ENCODE measurements around the gene CASP12.

Gene CASP12

DNA sequence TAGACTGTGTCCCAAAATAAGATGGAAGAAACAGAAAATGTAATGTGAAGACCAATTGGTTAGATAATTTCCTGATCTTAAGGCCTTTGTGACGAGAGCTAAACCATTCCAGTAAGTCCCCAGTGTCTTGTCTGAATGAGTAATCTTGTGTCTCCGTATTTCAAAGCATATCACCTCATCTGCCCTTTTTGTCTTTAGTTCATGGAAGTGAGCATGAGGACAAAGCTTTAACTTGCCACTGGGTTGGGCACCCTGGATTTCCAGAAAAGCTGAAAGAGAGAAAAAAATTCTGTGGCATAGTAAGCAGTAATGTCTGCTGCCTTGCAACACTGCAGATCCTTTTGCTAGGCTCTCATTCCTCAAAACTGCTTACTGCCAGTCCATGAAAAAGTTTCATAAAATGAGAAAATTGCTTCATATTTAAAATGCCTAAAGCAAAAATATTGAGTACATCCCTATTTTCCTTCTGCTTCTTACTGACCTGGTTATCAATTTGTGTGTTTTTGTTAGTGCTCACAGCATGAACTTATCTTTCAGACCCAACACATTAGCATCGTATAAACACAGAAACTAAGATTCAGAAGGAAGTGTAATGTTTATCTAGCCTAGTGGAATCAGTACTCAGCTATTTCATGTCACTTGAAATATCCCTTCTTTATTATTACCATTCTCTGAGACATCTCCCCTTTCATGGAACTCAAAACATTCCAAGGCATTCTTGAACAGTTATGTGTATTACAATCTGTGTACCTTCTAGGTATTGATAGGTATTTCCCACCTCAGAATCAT is 5.3 kb downstream of the CASP12 start:
- DNase-seq (ENCODE audit: low read depth, low spot score) = no peak

GRCh38 chr11:104891135-104891534 is 7.1 kb downstream of the CASP12 start:
- no peak for DNase-seq (ENCODE audit: low read depth, low spot score)

GRCh38 chr11:104883342-104883741 is 14.9 kb downstream of the CASP12 start:
- no peak for DNase-seq (ENCODE audit: low read depth, low spot score)

- no peak for DNase-seq (ENCODE audit: low read depth, low spot score)
Observed at GRCh38 chr11:104881117-104881794, 17.0 kb downstream of the CASP12 start.

DNA sequence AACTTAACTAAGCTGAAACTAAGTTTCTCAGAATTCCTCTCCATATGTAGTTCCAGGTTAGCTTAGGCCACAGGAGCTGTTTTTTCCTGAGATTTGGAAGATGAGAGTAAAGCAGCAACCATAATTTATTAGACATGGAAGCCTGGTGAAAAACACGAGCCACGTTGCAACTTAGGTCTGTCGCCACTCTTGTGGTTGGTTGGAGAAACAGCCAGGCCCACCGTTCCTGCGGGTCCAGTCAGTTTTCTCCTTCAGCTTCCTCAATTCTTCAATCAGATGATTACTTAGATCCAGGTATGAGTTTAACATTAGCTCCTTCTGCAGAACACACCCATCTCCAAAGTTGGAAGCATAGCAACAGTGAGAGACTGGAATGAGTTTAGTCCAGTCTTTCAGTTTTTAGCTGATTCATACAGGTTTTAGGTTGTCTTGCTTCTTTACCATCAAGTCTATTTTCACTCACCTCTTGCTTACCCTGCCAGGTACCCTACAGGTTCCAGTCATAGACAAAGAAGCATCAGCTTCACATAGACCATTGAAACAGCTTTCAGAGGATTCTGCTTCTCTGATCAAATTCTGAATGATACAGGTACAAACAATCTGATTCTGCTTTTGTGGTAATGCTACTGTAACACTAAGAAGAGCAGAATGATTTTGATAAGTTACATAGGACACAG is 18.6 kb downstream of the CASP12 start:
- DNase-seq (ENCODE audit: low read depth, low spot score) = no peak

GRCh38 chr11:104876861-104877431 is 21.3 kb downstream of the CASP12 start:
- DNase-seq (ENCODE audit: low read depth, low spot score) = no peak

GRCh38 chr11:104876324-104876723 is 21.9 kb downstream of the CASP12 start:
- no peak for DNase-seq (ENCODE audit: low read depth, low spot score)

DNA sequence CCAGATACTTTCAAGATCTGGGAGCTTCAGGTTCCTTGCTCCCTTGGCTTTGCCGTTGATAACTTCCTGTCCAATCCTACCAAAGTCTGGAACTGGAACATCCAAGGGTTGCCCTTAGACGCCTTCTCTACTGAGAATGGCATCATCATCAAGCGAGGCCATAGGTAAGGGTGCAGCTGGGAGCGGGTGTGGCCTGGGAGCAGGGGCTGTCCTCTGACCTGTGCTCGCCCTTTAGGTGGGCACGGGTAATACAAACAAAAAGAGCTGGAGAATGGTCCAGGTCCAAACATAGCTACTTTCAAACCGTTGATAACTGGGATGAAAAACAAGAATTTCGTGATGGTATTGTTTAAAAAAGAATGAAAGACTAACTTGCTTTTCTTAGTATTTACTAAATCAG is 25.0 kb downstream of the CASP12 start:
- no peak for DNase-seq (ENCODE audit: low read depth, low spot score)

GRCh38 chr11:104872393-104872792 is 25.9 kb downstream of the CASP12 start:
- DNase-seq (ENCODE audit: low read depth, low spot score) = no peak

- DNase-seq (ENCODE audit: low read depth, low spot score) = no peak
Observed at GRCh38 chr11:104870910-104871309, 27.4 kb downstream of the CASP12 start.

GRCh38 chr11:104866815-104867214 is 31.4 kb downstream of the CASP12 start:
- no peak for DNase-seq (ENCODE audit: low read depth, low spot score)

GRCh38 chr11:104858882-104859775 is 39.1 kb downstream of the CASP12 start:
- no peak for DNase-seq (ENCODE audit: low read depth, low spot score)

GRCh38 chr11:104856607-104857006 is 41.7 kb downstream of the CASP12 start:
- no peak for DNase-seq (ENCODE audit: low read depth, low spot score)

GRCh38 chr11:104855965-104856364 is 42.3 kb downstream of the CASP12 start:
- DNase-seq (ENCODE audit: low read depth, low spot score) = no peak

DNA sequence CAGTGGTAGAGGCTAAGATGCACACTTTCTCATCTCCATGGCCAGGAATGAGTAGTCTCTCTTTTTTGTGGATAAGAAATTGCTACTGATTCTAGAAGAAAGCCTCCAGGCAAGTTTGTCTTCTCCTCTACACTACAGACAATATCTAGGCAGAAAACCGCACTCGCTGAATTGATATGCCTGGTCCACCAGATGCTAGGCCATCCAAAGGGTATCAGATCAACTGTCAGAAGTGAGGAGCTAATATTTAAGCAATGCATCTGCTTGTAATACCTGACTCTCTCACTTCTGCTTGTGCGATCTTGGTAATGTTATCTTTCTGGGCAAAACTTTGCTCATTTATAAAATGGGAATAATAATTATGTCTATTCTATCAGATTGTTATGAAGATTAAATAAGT is 45.0 kb downstream of the CASP12 start:
- DNase-seq (ENCODE audit: low read depth, low spot score) = no peak

DNA sequence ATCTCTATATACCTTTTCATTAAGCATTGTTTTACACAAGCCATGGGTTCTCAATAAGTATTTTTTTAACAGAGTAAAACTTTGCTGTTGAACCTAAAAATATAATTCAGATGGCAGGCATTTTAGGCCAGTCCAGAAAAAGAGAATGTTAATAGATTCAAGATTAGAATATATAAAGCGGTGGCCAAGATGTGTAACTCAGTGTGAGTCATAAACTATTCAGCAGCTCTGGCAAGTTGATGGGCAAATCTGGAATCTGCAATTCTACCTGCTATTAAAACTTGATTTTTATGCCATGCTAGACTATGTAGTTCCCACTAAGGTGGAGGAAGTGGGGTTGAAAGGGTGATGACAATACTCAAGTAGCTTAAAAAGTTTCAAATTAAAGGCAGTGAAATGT is 45.4 kb downstream of the CASP12 start:
- no peak for DNase-seq (ENCODE audit: low read depth, low spot score)

DNA sequence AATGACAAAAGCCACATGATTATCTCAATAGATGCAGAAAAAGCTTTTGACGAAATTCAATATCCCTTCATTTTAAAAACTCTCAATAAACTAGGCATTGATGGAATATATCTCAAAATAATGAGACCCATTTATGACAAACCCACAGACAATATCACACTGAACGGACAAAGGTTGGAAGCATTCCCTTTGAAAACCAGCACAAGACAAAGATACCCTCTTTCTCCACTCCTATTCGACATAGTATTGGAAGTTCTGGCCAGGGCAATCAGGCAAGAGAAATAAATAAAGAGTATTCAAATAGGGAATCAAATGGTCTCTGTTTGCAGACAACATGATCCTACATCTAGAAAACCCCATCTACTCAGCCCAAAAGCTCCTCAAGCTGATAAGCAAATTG is 52.0 kb downstream of the CASP12 start:
- DNase-seq (ENCODE audit: low read depth, low spot score) = no peak

DNA sequence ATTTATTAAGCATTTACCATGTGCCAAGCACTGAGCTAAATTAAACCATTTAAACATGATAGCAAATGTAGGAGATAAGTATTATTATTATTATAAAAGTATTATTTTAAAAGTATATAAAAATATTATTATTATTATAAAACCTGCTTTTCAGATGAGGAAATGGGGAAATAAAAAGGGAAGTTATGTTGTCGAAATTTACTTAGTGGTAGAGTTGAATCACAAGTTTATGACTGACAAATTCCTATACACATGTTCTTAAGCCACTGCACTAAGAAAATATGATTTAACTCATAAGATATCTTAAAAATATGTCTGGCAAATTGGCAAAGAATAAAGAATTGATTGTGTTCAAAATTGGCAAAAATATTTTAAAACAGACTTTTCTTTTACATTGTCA is 53.8 kb downstream of the CASP12 start:
- no peak for DNase-seq (ENCODE audit: low read depth, low spot score)

DNA sequence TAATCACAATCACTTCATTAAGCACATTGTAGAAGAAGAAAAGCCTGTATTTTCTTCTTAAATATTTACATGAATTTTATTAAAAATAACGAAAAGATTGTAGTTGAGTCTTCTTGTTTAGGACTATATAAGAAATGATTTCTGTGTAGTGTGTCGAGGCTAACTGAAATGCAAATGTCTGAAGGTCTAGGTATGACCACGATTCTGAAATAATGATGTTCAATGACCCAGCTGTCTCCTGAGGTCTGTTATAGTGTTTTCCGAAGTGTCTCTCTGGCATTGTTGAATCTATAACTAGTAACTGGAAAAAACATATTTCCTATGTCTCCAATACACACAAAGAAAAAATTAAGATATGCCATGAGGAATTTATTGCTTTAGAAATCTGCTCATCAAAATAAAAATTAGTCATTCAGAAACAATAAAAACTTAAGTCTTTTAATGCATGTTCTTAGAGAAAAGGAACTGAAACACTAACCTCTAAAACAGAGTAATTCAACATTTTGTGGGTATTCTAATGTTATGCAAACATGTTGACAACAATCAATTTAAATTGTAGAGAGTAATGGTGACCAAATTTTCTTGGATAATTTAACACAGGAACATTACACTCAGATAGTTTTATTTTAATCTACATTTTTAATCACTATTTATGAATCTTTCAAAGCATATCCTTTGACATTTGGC is 55.0 kb downstream of the CASP12 start:
- DNase-seq (ENCODE audit: low read depth, low spot score) = no peak

DNA sequence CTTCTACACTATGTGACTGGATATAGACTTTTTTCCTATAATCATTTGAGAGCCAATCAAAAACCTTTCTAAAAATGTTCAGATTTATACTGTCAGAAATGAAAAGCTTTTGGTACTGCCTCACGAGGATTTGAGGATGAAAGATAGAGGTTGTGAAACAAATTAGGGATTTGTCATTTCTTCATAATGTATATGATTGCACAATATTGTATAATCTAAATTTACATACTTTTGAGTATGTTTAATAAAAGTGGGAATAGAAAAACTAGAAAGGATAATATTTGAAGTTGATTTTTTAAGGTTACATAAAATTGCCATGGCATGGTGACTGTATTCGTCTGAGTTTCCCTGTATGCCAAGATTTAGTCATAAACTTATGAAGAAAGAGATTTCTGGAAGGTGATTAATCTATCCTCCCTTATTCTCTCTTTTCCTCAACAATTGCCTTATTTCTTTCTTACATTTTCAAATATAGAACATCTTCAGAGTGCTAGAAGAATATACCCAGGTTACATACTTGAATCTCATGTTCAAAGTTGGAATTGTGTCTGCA is 56.2 kb downstream of the CASP12 start:
- no peak for DNase-seq (ENCODE audit: low read depth, low spot score)

Measured in iPS DF 19.7 (cell line).